Stimulated activated CD4-positive, alpha-beta T cell treated with anti-CD3 and anti-CD28 coated beads, TNF-alpha, amount 100 ng/mL, for 24 hours (primary cell): ENCODE measurements around the gene ENTPD3.

Source experiments
- DNase-seq, 3 experiments: peaks; one replicate each; pipeline ENCODE4 v3.0.0-alpha.2; 2020; ENCODE audit warnings: low read depth in 3 of 3

Gene ENTPD3

GRCh38 chr3:40387001-40387894 lies at the start of gene ENTPD3:
ENTPD3 (plus strand) TSS chr3:40387184; CDS start chr3:40388058, 874 bp downstream.
- peak in 1 of 3 experiments; percentile 48 for DNase-seq

GRCh38 chr3:40339871-40340270 lies 47.1 kb upstream of the ENTPD3 start:
- no peak for DNase-seq

- DNase-seq: no peak
Observed at GRCh38 chr3:40340541-40341170, 46.3 kb upstream of the ENTPD3 start.

- no peak for DNase-seq
Observed at GRCh38 chr3:40341671-40342070, 45.3 kb upstream of the ENTPD3 start.

GRCh38 chr3:40350529-40350928 lies 36.5 kb upstream of the ENTPD3 start:
- no peak for DNase-seq

- no peak for DNase-seq
Observed at GRCh38 chr3:40355410-40355809, 31.6 kb upstream of the ENTPD3 start.

- no peak for DNase-seq
Observed at GRCh38 chr3:40358454-40358853, 28.5 kb upstream of the ENTPD3 start.

GRCh38 chr3:40363674-40364073 lies 23.3 kb upstream of the ENTPD3 start:
- DNase-seq: no peak

- DNase-seq: no peak
Observed at GRCh38 chr3:40366203-40367162, 20.5 kb upstream of the ENTPD3 start.

- DNase-seq: no peak
Observed at GRCh38 chr3:40369716-40370115, 17.3 kb upstream of the ENTPD3 start.

- DNase-seq: no peak
Observed at GRCh38 chr3:40377822-40378221, 9.2 kb upstream of the ENTPD3 start.

GRCh38 chr3:40379674-40380306 lies 7.2 kb upstream of the ENTPD3 start:
- no peak for DNase-seq

- no peak for DNase-seq
Observed at GRCh38 chr3:40381904-40382616, 4.9 kb upstream of the ENTPD3 start.

- DNase-seq: no peak
Observed at GRCh38 chr3:40382617-40382979, 4.4 kb upstream of the ENTPD3 start.

GRCh38 chr3:40386213-40386612 lies 771 bp upstream of the ENTPD3 start:
- DNase-seq: no peak

GRCh38 chr3:40387895-40388254 lies 891 bp downstream of the ENTPD3 start:
- DNase-seq: no peak

- DNase-seq: no peak
Observed at GRCh38 chr3:40396406-40396805, 9.4 kb downstream of the ENTPD3 start.

- no peak for DNase-seq
Observed at GRCh38 chr3:40397129-40397528, 10.1 kb downstream of the ENTPD3 start.

GRCh38 chr3:40397912-40398311 lies 10.9 kb downstream of the ENTPD3 start:
- DNase-seq: no peak

- no peak for DNase-seq
Observed at GRCh38 chr3:40398346-40398745, 11.4 kb downstream of the ENTPD3 start.

GRCh38 chr3:40404591-40405198 lies 17.7 kb downstream of the ENTPD3 start:
- no peak for DNase-seq
